WTC11 (cell line): ENCODE measurements around the gene LHPP. TPM values are rescaled to one million over a fixed set of nuclear protein-coding genes. Genes with fewer than 3 reads are reported as not detected.

ENCODE experiments used
- ATAC-seq: fragments of 200-7000 bp; cut with Tn5 transposase; 2 replicates; pipeline ENCODE4 v1.10.0; 2021; ENCODE audit warnings: mild to moderate bottlenecking, moderate library complexity
- CTCF ChIA-PET: fragments of 300-600 bp; sonication (Branson Sonifier 250); formaldehyde crosslinking; loops from one replicate; lab custom pipeline; 2021; ENCODE audit warnings: antibody characterized with exemption; lab: Charles Lee
- POLR2A ChIA-PET: fragments of 350-600 bp; sonication (Branson Sonifier 250); formaldehyde crosslinking; loops from one replicate; lab custom pipeline; 2021; ENCODE audit warnings: antibody characterized with exemption; lab: Charles Lee
- DNase-seq: peaks from one replicate; pipeline ENCODE4 v3.0.0; 2021; ENCODE audit warnings: low spot score
- H3K27ac Mint-ChIP-seq: 2 replicates; pipeline ENCODE4 v1.8.0; 2021; ENCODE audit warnings: mixed read lengths
- H3K27me3 Mint-ChIP-seq: 2 replicates; pipeline ENCODE4 v1.8.0; 2021; ENCODE audit warnings: low read depth, mild to moderate bottlenecking, moderate library complexity, mixed read lengths
- H3K36me3 Mint-ChIP-seq: 2 replicates; pipeline ENCODE4 v1.8.0; 2021; ENCODE audit warnings: mixed read lengths
- H3K4me1 Mint-ChIP-seq: 2 replicates; pipeline ENCODE4 v1.8.0; 2022; ENCODE audit warnings: mixed read lengths
- H3K4me3 Mint-ChIP-seq: 2 replicates; pipeline ENCODE4 v1.8.0; 2021; ENCODE audit warnings: mild to moderate bottlenecking, moderate library complexity, mixed read lengths
- H3K9me3 Mint-ChIP-seq: 2 replicates; pipeline ENCODE4 v1.8.0; 2021; ENCODE audit warnings: mixed read lengths
- AR ChIP-seq: fragments of 250-450 bp; sonication (Bioruptor Pico); IDR thresholded peaks from 2 replicates; pipeline ENCODE4 v1.9.0; 2021; ENCODE audit warnings: mild to moderate bottlenecking
- CDX4 ChIP-seq: fragments of 250-450 bp; sonication (Bioruptor Pico); IDR thresholded peaks from 2 replicates; pipeline ENCODE4 v1.9.0; 2021; ENCODE audit warnings: moderate library complexity, mild to moderate bottlenecking, inconsistent platforms, borderline replicate concordance
- CREB1 ChIP-seq: sonication (generic); formaldehyde crosslinking; IDR thresholded peaks from 2 replicates; pipeline ENCODE4 v1.8.0; 2023; ENCODE audit warnings: mild to moderate bottlenecking, missing genetic modification reagents
- CREM ChIP-seq: sonication (generic); formaldehyde crosslinking; IDR thresholded peaks from 2 replicates; pipeline ENCODE4 v1.8.1; 2022; ENCODE audit warnings: mild to moderate bottlenecking, missing genetic modification reagents, moderate library complexity
- CTCF ChIP-seq: fragments of 200-600 bp; IDR thresholded peaks from 2 replicates; pipeline ENCODE4 v1.8.0; 2022; ENCODE audit warnings: antibody characterized with exemption
- FOXJ3 ChIP-seq: sonication (generic); formaldehyde crosslinking; IDR thresholded peaks from 2 replicates; pipeline ENCODE4 v1.9.0; 2021; ENCODE audit warnings: missing genetic modification reagents, mild to moderate bottlenecking, borderline replicate concordance
- GRHL2 ChIP-seq: fragments of 250-450 bp; sonication (Bioruptor Pico); IDR thresholded peaks from 2 replicates; pipeline ENCODE4 v1.8.0; 2022; ENCODE audit warnings: mild to moderate bottlenecking, moderate library complexity; ENCODE audit not compliant: insufficient replicate concordance, severe bottlenecking
- NR1H2 ChIP-seq: sonication (generic); formaldehyde crosslinking; IDR thresholded peaks from 2 replicates; pipeline ENCODE4 v1.9.0; 2021; ENCODE audit warnings: mild to moderate bottlenecking, moderate library complexity, missing genetic modification reagents
- NR2C2 ChIP-seq: sonication (generic); formaldehyde crosslinking; IDR thresholded peaks from 2 replicates; pipeline ENCODE4 v1.8.0; 2022; ENCODE audit warnings: mild to moderate bottlenecking, missing genetic modification reagents
- OVOL2 ChIP-seq: fragments of 250-450 bp; sonication (Bioruptor Pico); IDR thresholded peaks from 2 replicates; pipeline ENCODE4 v1.9.0; 2021; ENCODE audit warnings: mild to moderate bottlenecking, borderline replicate concordance
- PRDM15 ChIP-seq: sonication (generic); formaldehyde crosslinking; IDR thresholded peaks from 2 replicates; pipeline ENCODE4 v1.8.0; 2022; ENCODE audit warnings: missing genetic modification reagents
- PRRX2 ChIP-seq: fragments of 250-450 bp; sonication (Bioruptor Pico); IDR thresholded peaks from 2 replicates; pipeline ENCODE4 v1.8.0; 2021; ENCODE audit warnings: mild to moderate bottlenecking
- RELA ChIP-seq: sonication (generic); formaldehyde crosslinking; IDR thresholded peaks from 2 replicates; pipeline ENCODE4 v1.8.1; 2022; ENCODE audit warnings: missing genetic modification reagents, mild to moderate bottlenecking, borderline replicate concordance
- TEAD1 ChIP-seq: sonication (generic); formaldehyde crosslinking; IDR thresholded peaks from 2 replicates; pipeline ENCODE4 v1.8.0; 2022; ENCODE audit warnings: mild to moderate bottlenecking, missing genetic modification reagents
- TP53 ChIP-seq: sonication (generic); formaldehyde crosslinking; IDR thresholded peaks from 2 replicates; pipeline ENCODE4 v1.8.1; 2023; ENCODE audit warnings: mild to moderate bottlenecking, missing genetic modification reagents
- USF1 ChIP-seq: sonication (generic); formaldehyde crosslinking; IDR thresholded peaks from 2 replicates; pipeline ENCODE4 v1.8.0; 2022; ENCODE audit warnings: mild to moderate bottlenecking, missing genetic modification reagents
- USF2 ChIP-seq: sonication (generic); formaldehyde crosslinking; IDR thresholded peaks from 2 replicates; pipeline ENCODE4 v1.8.1; 2023; ENCODE audit warnings: mild to moderate bottlenecking, missing genetic modification reagents, moderate library complexity
- ZNF232 ChIP-seq: sonication (generic); formaldehyde crosslinking; IDR thresholded peaks from 2 replicates; pipeline ENCODE4 v1.8.0; 2022; ENCODE audit warnings: mild to moderate bottlenecking, missing genetic modification reagents
- ZNF671 ChIP-seq: fragments of 250-450 bp; sonication (Bioruptor Pico); IDR thresholded peaks from 2 replicates; pipeline ENCODE4 v1.8.0; 2021; ENCODE audit warnings: mild to moderate bottlenecking
- total RNA-seq: library from RNA; stranded (reverse); gene quantifications from 3 replicates; pipeline ENCODE4 v1.2.3, GENCODE V29; 2021
- TF ChIP-seq, protein P1 (sequence below): fragments of 250-450 bp; sonication (Bioruptor Pico); conservative IDR thresholded peaks from 2 replicates; pipeline ENCODE4 v1.9.0; 2021; ENCODE audit warnings: mild to moderate bottlenecking

LHPP gene
- total RNA-seq, 1 experiment from 2014 or later, result 33.2 TPM

DNA sequence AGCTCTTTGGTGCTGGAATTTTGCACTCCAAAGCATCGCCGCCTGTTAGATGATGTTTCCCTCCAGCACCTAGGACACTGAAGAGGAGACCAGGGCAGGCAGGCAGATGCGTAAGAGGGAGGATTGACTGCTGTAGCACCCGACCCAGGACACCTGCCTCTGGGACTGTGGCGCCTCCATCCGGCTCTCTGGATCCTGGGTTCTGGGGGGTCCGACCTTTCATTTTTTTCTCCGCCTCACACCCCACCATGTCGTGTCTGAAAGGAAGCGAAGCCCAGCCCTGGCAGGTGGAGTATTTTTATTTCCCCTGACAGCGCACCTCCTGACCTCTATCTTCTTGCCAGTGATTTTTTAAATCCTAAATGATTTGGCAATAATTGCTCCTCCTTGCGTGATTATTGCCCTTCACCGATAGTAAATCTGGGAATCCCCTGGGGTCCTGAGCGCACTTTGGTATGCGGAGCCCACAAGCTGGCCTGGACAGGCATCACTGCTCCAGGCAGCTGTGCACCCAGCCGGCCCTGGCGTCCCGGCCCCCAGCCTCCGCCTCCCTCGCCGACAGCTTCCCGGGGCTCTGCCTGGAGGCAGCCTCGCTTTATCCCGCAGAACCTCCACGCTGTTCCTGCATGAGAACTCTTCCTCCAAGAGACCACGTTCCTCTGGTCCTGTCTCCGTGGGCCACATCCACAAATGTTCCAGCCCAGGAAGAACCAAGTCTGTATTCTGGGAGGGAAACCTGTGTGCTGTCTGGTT, 48.4 kb downstream of the LHPP start:
- H3K27me3 Mint-ChIP-seq, result no peaks in the 10 kb centered on the region
- CTCF ChIA-PET, result no interaction called here

GRCh38 chr10:124510759-124511158, 49.1 kb downstream of the LHPP start:
- no peaks in the 10 kb centered on the region for H3K27me3 Mint-ChIP-seq
- no peaks in the 10 kb centered on the region; the same call in 1 of the 2 replicates for H3K9me3 Mint-ChIP-seq
- H3K36me3 Mint-ChIP-seq, result peaks cover 6% of the 10 kb centered on the region
- CTCF ChIA-PET, result no interaction called here
- H3K4me1 Mint-ChIP-seq, result no peaks in the 10 kb centered on the region; the same call in 1 of the 2 replicates
- no peak overlapping the region for H3K4me3 Mint-ChIP-seq
- no peak for ATAC-seq
- TF ChIP-seq AR (CRISPR knock-in tag) (no peak), NR2C2 (CRISPR knock-in tag) (no peak), TEAD1 (CRISPR knock-in tag) (no peak), TP53 (CRISPR knock-in tag) (no peak), USF2 (no peak), PRRX2 (CRISPR knock-in tag) (no peak), CDX4 (CRISPR knock-in tag) (no peak), PRDM15 (CRISPR knock-in tag) (no peak), ZNF671 (no peak), CREM (CRISPR knock-in tag) (no peak), CTCF (no peak), RELA (CRISPR knock-in tag) (no peak)
- TF ChIP-seq, protein P1, sequence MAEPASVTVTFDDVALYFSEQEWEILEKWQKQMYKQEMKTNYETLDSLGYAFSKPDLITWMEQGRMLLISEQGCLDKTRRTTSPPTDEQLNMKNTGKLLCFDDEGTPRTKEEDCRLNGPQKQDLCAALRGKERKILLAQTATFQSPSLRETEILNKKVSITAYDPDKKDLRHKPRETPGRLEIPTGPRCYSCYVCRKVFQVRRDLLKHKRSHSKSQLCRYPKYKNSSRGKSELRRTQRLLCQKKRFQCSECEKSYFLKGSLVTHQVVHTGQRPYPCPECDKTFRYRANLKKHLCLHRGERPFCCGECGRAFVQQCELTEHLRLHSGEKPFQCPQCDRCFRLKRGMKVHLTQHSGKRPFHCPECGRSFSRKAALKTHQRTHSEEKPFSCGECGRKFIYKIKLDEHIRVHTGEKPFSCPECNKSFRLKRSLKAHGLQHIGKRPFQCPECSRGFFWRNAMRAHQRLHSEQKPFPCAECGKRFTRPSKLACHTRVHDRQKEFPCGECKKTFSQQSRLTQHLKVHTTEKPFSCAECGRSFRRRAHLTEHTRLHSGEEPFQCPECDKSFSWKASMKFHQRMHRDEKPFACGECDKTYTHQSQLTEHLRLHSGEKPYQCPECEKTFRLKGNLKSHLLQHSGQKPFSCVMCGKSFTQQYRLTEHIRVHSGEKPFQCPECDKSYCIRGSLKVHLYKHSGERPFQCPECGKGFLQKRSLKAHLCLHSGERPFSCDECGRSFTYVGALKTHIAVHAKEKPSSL (CRISPR knock-in tag), result no peak
- TF ChIP-seq, all 79 proteins: peak for 0
- POLR2A ChIA-PET, result no interaction called here
- H3K27ac Mint-ChIP-seq, result no peak overlapping the region; the same call in 1 of the 2 replicates
- DNase-seq, result no peak

More for the DNA sequence above, 48.4 kb downstream of the LHPP start:
- Mint-ChIP-seq H3K4me1 (no peaks in the 10 kb centered on the region; the same call in 1 of the 2 replicates), H3K9me3 (no peaks in the 10 kb centered on the region; the same call in 1 of the 2 replicates), H3K36me3 (peaks cover 6% of the 10 kb centered on the region), H3K27ac (peak overlapping the region; percentile 83), H3K4me3 (no peak overlapping the region)
- POLR2A ChIA-PET, result no interaction called here
- peak; percentile 58 for ATAC-seq
- no peak for TF ChIP-seq GRHL2 (CRISPR knock-in tag)
- no peak for TF ChIP-seq USF1 (CRISPR knock-in tag)
- TF ChIP-seq ZNF671, result no peak
- TF ChIP-seq ZNF232 (CRISPR knock-in tag), result no peak
- TF ChIP-seq FOXJ3, result no peak
- no peak for TF ChIP-seq CREB1 (CRISPR knock-in tag)
- TF ChIP-seq OVOL2, result no peak
- no peak for TF ChIP-seq NR1H2
- DNase-seq, result no peak
